ENCODE data around the gene TSBP1.
"Not testable (repeated sequence)": the region's sequence is repeated elsewhere in the genome, so short reads cannot be mapped to it uniquely, and the experiment has no call there.

TSBP1 gene

GRCh38 chr6:32273801-32274577 is 97.7 kb downstream of the TSBP1 start:
- DNase-seq, result not testable (repeated sequence)

- no peak for DNase-seq
These were observed 100.3 kb downstream of the TSBP1 start for GRCh38 chr6:32271429-32271828.

DNA sequence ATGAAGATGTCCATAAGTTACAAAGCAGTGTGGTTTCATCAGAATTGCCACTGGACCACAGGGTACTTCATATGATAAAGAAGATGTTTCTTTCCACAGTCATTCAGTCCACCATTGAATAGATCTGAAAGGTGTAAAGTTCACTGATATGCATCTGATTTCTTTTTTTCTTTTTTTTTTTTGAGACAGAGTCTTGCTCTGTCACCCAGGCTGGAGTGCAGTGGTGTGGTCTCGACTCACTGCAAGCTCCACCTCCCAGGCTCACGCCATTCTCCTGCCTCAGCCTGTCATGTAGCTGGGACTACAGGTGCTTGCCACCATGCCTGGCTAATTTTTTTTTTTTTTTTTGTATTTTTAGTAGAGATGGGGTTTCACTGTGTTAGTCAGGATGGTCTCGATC is 103.2 kb downstream of the TSBP1 start:
- not testable (repeated sequence) for DNase-seq

GRCh38 chr6:32267035-32267434 is 104.7 kb downstream of the TSBP1 start:
- no peak for DNase-seq

- DNase-seq, result not testable (repeated sequence)
These were observed 114.4 kb downstream of the TSBP1 start for GRCh38 chr6:32257262-32257661.

- DNase-seq, result no peak
These were observed 116.2 kb downstream of the TSBP1 start for GRCh38 chr6:32255199-32256153.

- DNase-seq, result no peak
These were observed 116.9 kb downstream of the TSBP1 start for GRCh38 chr6:32254761-32255198.

DNA sequence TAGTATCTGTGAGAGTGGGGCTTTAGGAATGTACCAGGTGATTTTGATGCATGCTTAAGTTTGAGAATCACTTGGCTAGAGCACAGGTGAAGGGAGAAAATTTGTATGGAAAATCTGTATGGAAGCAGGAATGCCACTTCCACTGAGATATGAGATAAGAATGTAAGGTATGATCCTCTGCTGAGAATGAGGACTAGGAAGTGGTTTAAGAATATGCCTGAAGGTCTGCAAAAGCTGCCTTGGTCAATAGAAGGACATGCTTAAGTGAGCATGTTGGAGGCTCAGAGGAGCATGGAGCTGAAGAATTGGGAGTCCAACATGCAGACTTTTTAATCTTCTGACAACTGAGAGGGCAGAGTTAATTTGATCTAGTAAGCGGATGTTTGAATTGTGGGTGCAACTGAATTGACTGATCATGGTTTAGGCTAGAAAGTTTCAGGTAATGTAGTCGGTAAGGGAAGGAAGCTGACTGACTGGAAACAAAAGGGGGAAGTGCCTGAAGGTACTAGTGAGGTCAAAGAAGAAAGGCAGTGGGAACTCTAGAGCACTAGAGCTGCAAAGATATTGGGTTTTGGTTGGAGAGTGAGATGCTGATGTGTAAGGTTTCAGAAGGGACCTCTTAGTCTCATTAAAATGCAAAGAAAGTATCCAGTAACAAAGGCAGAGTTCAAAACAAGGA is 119.2 kb downstream of the TSBP1 start:
- no peak for DNase-seq

DNA sequence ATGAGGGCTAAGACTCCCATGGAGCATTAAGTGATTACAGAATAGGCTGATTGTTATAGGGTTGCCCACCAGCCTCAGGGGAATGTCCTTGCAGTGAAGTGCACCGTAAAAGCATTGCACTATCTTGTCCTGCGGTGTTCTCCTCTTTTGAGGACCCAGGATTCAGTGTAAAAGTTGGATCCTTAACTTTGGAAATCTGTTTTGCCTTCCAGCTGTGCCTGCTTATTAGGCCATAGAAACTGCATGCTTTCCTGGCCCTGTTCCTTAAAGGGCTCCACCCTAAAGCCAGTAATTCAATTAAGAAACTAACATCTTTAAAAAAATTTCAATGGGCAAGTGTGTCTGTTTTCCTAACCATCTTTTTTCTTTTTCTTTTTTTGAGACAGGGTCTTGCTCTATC is 122.4 kb downstream of the TSBP1 start:
- DNase-seq, result no peak

DNA sequence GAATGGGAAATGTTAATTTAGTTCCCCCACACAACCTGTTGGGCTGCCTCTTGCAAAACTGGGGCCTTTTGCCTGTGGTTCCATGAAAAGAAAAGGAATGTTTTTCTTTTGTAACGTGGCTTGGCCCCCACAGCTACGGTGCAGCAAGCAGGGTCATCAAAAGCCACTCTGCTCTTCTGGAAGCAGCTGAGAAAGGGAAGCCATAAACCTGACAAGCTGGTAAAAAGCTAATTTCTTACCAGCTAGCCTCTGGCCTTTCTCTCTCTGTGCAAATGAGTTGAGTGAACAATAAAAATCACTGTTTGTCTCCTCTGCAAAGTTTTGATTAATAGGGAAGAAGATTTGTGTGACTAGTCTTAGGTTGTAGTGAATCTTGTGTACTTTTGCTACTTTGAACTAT is 124.3 kb downstream of the TSBP1 start:
- DNase-seq, result no peak

DNA sequence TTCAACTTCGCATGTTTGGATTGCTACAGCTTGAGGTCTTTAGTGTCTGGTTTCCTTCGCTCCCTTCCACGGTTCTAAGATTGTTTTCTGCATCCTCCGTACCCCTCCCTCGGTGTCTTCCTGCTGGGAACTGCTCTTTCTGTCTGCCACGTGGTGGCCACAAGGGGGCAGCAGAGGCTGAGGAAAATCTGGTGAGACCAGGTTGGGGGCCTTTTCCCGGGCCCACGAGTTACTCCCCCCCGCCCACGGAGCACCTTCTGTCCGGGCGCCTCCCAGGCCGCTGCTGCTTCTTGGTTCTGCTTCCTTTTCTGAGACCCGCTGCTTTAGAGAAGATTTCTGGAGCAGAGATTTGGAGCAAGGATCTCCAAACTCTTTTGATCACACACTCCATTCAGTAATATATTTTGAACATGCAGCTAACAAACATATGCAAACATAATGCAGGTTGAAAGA is 126.7 kb downstream of the TSBP1 start:
- peak; percentile 43 for DNase-seq

GRCh38 chr6:32244270-32244669 is 127.4 kb downstream of the TSBP1 start:
- DNase-seq, result no peak

All from NCI-H1105 treated with DMSO at 0.1 percent for 48 hours (cell line).